Gastroesophageal sphincter (tissue), 4 donors: Measurements from ENCODE around the gene AGPAT1. TPM values are rescaled to one million over a fixed set of nuclear protein-coding genes. Genes with fewer than 3 reads are reported as not detected.

Experiments
- ATAC-seq: fragments of 150-250 bp; one replicate; pipeline ENCODE4 v1.9.1; 2016; ENCODE audit warnings: mild to moderate bottlenecking, moderate library complexity
- H3K27ac ChIP-seq, 4 donors: fragments of 200-600 bp; sonication (generic) in 3 of 4; 1 replicate in 3 of 4; 2 replicates in 1 of 4; pipeline ENCODE4 v1.5.1; 2016 to 2019
- H3K27me3 ChIP-seq: fragments of 200-600 bp; sonication (generic); one replicate; pipeline ENCODE4 v1.5.1; 2019
- H3K36me3 ChIP-seq, 2 donors: fragments of 200-600 bp; sonication (generic); one replicate each; pipeline ENCODE4 v1.5.1; 2019; ENCODE audit warnings: control low read depth in 1 of 2
- H3K4me1 ChIP-seq, 3 donors: fragments of 200-600 bp; sonication (generic); 1 replicate in 2 of 3; 2 replicates in 1 of 3; pipeline ENCODE4 v1.5.1; 2016 to 2019; ENCODE audit warnings: control low read depth in 2 of 3
- H3K4me3 ChIP-seq, 2 donors: fragments of 200-600 bp; sonication (generic); one replicate each; pipeline ENCODE4 v1.5.1; 2019; ENCODE audit warnings: mild to moderate bottlenecking in 1 of 2, moderate library complexity in 1 of 2
- H3K9me3 ChIP-seq, 3 donors: fragments of 200-600 bp; sonication (generic); one replicate each; pipeline ENCODE4 v1.5.1; 2017 to 2019; ENCODE audit warnings: control low read depth in 2 of 3
- EP300 ChIP-seq: sonication (generic); formaldehyde crosslinking; IDR thresholded peaks from one replicate; pipeline ENCODE4 v1.6.1; 2017; ENCODE audit warnings: antibody characterized with exemption, mild to moderate bottlenecking
- POLR2A ChIP-seq, 2 donors: fragments of 450-650 bp; IDR thresholded peaks; one replicate each; pipeline ENCODE4 v1.6.1; 2017; ENCODE audit warnings: antibody characterized with exemption in 2 of 2, mild to moderate bottlenecking in 2 of 2, moderate library complexity in 1 of 2
- POLR2AphosphoS5 ChIP-seq: sonication (generic); formaldehyde crosslinking; IDR thresholded peaks from one replicate; pipeline ENCODE4 v1.6.1; 2017; ENCODE audit warnings: antibody characterized with exemption
- WGBS, 2 donors: methylation state at CpG; one replicate each; pipeline ENCODE4 v1.1.5; 2018; ENCODE audit warnings: low coverage in 1 of 2; 5-methylcytosine and 5-hydroxymethylcytosine counted together
- total RNA-seq, 4 donors: library from RNA; depleted of rRNA; stranded (reverse); fragments of >200 nt; gene quantifications; one replicate each; pipeline ENCODE4 v1.1.0, GENCODE V29; 2016
- TF ChIP-seq, protein P1 (sequence below), 4 experiments: fragments of 200-600 bp in 2 of 4; fragments of 450-650 bp in 2 of 4; sonication (generic) in 1 of 4; IDR thresholded peaks; one replicate each; pipeline ENCODE4 v1.5.1; 2017 to 2019; ENCODE audit warnings: antibody characterized with exemption in 4 of 4, mild to moderate bottlenecking in 2 of 4, moderate library complexity in 2 of 4

The AGPAT1 gene, protein sequence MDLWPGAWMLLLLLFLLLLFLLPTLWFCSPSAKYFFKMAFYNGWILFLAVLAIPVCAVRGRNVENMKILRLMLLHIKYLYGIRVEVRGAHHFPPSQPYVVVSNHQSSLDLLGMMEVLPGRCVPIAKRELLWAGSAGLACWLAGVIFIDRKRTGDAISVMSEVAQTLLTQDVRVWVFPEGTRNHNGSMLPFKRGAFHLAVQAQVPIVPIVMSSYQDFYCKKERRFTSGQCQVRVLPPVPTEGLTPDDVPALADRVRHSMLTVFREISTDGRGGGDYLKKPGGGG
- 10 to 100 TPM; 45.6 to 70.5 (median 54.6) TPM for total RNA-seq

DNA sequence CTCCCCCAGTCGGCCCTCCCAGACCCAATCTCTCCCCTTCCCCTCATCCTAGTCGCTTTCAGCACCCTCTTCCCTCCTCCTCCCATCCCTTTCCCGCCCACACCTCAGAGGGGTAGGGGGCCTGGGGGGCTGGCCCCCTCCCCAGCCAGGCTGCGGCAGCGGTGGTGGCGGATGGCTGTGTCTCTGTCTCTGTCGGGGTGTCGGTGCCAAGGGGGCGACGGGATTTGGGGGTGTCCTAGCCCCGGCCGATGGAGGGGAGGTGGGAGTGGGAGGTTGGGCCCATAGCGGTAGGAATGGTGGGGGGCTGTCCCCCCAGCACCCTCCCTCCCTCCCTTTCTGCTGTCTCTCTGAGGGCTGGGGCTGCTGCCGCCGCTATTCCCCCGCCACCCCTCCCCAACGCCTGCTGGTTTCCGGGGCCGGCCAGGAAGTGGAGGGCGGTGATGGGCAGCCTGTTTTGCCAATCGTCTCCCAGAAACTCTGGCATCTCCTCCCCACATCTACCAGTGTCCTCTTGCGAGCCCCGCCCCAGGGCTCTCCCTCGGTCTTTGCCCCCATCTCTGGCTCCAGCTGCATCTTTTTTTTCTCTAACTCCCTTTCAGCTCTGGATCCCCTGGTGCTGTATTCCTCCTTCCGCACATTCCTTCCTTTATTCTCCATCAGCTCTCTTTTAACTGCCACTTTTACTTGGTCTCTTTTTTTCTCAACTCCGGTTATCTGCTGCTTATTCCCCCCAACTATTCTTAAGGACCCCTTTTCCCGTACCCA, at the start of gene AGPAT1:
TSS of gene AGPAT1 (minus strand) at position 374 of the 765 bp plus-strand sequence. CDS start 4,588 bp downstream, outside the sequence.
- Histone ChIP-seq H3K27me3 (no peaks in the 10 kb centered on the region), H3K36me3 (peaks cover 0 to 21% of the 10 kb centered on the region in 2 donors), H3K4me3 (peak within 1 kb of the TSS; percentile 62 to 83), H3K4me1 (peaks cover 0 to 70% (median 31%) of the 10 kb centered on the region in 3 donors), H3K9me3 (no peaks in the 10 kb centered on the region), H3K27ac (peak within 1 kb of the TSS; percentile 89 to 98 (median 94))
- WGBS, 2 donors, result 0 to 1% methylated on average over 9 to 19 of the region's 27 CpGs
- ATAC-seq, result peak; percentile 69
- TF ChIP-seq EP300 (no peak), POLR2A (IDR thresholded peaks at IDR 0.05) (peak; percentile 36 to 52), POLR2AphosphoS5 (peak; percentile 70)
- TF ChIP-seq, protein P1, sequence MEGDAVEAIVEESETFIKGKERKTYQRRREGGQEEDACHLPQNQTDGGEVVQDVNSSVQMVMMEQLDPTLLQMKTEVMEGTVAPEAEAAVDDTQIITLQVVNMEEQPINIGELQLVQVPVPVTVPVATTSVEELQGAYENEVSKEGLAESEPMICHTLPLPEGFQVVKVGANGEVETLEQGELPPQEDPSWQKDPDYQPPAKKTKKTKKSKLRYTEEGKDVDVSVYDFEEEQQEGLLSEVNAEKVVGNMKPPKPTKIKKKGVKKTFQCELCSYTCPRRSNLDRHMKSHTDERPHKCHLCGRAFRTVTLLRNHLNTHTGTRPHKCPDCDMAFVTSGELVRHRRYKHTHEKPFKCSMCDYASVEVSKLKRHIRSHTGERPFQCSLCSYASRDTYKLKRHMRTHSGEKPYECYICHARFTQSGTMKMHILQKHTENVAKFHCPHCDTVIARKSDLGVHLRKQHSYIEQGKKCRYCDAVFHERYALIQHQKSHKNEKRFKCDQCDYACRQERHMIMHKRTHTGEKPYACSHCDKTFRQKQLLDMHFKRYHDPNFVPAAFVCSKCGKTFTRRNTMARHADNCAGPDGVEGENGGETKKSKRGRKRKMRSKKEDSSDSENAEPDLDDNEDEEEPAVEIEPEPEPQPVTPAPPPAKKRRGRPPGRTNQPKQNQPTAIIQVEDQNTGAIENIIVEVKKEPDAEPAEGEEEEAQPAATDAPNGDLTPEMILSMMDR (IDR thresholded peaks at IDR 0.05), result no peak

DNA sequence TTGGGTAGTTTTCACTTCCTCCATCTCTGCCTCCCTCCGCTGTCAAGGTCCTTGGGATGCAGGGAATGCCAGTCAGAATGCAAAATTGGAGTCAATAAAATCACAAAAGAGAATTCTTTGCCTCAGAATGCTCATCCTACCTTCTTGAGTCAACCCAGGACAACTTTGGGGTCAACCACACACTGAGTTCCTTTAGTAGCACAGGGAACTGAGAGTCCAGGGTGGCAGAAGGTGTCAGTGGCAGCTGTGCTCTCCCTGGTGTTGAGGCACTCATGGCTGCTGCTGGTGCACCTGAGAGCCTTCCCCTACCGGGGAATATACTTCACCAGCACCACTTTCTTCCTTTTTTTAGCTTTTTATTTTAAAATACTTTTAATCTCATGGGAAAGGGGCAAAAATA, 48.8 kb upstream of the AGPAT1 start:
- TF ChIP-seq EP300, result no peak
- no peak for TF ChIP-seq POLR2A (IDR thresholded peaks at IDR 0.05)
- TF ChIP-seq, protein P1 (IDR thresholded peaks at IDR 0.05), result no peak
- TF ChIP-seq POLR2AphosphoS5, result no peak
- no peak overlapping the region for H3K4me3 ChIP-seq
- H3K36me3 ChIP-seq, result no peaks in the 10 kb centered on the region
- no peak for ATAC-seq
- H3K4me1 ChIP-seq, result no peaks in the 10 kb centered on the region
- peak overlapping the region in 1 of 4 donors; percentile 41 for H3K27ac ChIP-seq
- H3K9me3 ChIP-seq, result no peaks in the 10 kb centered on the region
- WGBS, 2 donors, result 53% methylated on average over 1 of the region's 2 CpGs; no CpG with 5 or more reads in 1 of the 2 donors
- peaks cover 13% of the 10 kb centered on the region for H3K27me3 ChIP-seq

DNA sequence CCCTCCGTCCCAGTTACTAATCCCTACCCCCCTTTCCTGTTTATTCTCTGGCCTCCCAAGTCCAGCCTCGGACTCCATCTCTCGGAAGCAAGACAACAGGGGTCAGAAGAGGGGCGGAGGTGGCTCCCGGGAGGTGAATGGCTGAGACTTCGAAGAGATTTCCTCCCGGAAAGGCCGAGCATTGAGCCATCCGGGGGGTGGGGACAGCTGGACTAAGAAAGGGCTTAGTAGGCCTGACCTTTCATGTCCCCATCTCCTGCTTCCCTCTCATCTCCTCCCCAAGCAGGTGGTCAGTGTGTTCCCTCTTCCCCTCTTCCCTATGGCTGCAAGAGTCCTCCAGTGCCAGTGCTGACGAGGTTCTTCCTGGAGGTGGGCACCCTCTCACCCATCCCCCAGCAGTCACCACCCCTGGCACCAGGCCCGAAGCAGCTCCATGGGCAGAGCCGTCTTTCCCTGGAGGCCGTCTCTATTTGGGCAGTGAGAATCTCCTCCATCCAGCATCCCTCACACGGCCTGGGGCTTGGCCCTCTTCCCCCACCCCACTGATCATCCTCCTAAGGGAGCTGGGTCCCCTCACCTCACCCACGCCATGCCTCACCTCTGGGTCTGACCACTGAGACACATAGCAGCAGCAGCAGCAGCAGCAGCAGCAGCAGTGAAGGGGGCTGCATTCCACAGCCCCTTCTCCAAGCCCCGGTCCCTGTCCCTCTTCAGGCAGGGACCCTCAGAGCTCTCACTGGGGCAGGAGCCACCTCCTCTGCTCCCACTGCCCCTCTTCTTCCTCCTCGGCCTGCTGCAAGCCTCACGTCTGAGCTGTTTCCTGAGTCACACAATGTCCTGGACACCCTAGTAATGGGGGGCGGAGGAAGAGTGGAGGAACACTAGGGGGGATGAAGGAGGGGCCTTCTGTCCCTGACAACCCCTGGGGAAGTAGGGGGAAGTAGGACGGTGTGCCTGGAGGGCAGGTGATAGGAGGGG, 47.7 kb upstream of the AGPAT1 start, which contains the start of gene NOTCH4:
TSS of gene NOTCH4 (minus strand) at position 810 of the 978 bp plus-strand sequence. CDS start at position 671, 139 bp downstream.
- Histone ChIP-seq H3K36me3 (no peaks in the 10 kb centered on the region), H3K9me3 (no peaks in the 10 kb centered on the region), H3K4me3 (peak within 1 kb of the TSS in 1 of 2 donors; percentile 21), H3K4me1 (no peaks in the 10 kb centered on the region), H3K27ac (peak within 1 kb of the TSS in 3 of 4 donors; percentile 27 to 48 (median 41)), H3K27me3 (peaks cover 13% of the 10 kb centered on the region)
- 22 to 39% methylated on average over 8 of the region's 20 CpGs for WGBS, 2 donors
- no peak for ATAC-seq
- TF ChIP-seq EP300 (no peak), POLR2AphosphoS5 (no peak), POLR2A (IDR thresholded peaks at IDR 0.05) (no peak)
- TF ChIP-seq, protein P1 (IDR thresholded peaks at IDR 0.05), result no peak

DNA sequence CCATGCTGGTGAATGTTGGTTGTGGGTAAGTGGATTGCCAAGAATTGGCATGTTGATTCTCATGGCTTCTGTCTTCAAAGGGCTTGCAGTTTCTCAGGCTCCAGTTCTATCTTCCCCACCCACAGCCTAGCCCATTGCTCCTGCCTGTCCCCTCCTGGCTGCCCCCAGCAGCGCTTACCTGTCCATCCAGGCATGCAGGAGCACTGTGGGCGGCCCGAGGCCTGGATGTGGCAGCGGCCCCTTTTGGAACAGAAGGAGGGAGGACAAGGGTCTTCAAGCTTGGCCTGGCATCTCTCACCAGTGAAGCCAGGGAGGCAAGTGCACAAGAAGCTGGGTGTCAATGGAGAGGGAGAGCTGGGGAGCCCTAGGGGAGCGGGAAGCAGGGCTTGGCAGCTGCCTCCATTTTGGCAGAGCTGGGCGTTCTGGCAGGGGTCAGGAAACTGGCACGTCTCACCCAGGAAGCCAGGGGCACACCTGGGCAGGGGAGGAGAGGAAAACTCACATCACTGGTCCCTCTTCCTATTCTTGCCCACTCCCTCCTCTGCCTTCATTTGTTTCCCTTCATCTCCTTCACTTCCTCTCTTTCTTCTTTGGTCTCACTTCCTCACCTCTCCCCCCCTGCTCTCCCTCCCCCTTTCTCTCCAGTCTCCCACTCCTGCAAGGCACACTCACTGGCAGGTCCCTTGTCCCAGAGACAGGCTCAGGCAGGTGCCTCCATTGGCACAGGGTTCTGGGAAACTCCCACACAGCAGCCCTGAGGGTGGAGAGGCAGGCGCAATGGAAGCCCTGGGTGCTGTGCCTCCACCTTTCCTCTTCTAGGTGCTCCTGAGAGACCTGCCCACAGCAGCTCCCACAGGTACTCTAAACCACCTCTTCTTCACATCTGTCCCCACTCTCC, 46.7 kb upstream of the AGPAT1 start:
- Histone ChIP-seq H3K4me1 (no peaks in the 10 kb centered on the region), H3K27me3 (peaks cover 13% of the 10 kb centered on the region), H3K4me3 (peak overlapping the region in 1 of 2 donors; percentile 21), H3K9me3 (no peaks in the 10 kb centered on the region), H3K27ac (peak overlapping the region in 2 of 4 donors; percentile 41 to 48), H3K36me3 (no peaks in the 10 kb centered on the region)
- TF ChIP-seq, protein P1 (IDR thresholded peaks at IDR 0.05), result no peak
- TF ChIP-seq POLR2AphosphoS5, result no peak
- ATAC-seq, result no peak
- 40% methylated on average over 1 of the region's 8 CpGs; no CpG with 5 or more reads in 1 of the 2 donors for WGBS, 2 donors
